Endothelial cell of umbilical vein (primary cell): Measurements from ENCODE around the gene TTC39A. TPM values are rescaled to one million over a fixed set of nuclear protein-coding genes. Genes with fewer than 3 reads are reported as not detected.

Source experiments
- BruUV-seq: library from RNA; stranded (reverse); fragments of 400-500 nt; replicated peaks from 2 replicates; lab custom pipeline; 2021; lab: Mats Ljungman, UMichigan
- CTCF ChIA-PET: fragments of 300-600, 350-600 bp; sonication (Branson Sonifier 250); formaldehyde crosslinking; loops from one replicate; lab custom pipeline; 2021; ENCODE audit warnings: antibody characterized with exemption, inconsistent platforms; lab: Charles Lee
- POLR2A ChIA-PET: fragments of 300-600, 350-600 bp; sonication (Branson Sonifier 250); formaldehyde crosslinking; loops from one replicate; lab custom pipeline; 2021; ENCODE audit warnings: antibody characterized with exemption, inconsistent platforms; lab: Charles Lee
- DNase-seq: peaks from one replicate; pipeline ENCODE4 v3.0.0-alpha.2; 2011; ENCODE audit warnings: low read depth, low spot score
- FAIRE-seq: peaks from 2 replicates; lab custom pipeline; 2011; peaks lifted over from hg19 to GRCh38; lab: Jason Lieb, UNC
- H2AFZ ChIP-seq: 2 replicates; pipeline ENCODE4 v1.6.0; 2012; ENCODE audit warnings: low read depth, low read length, control low read depth, inconsistent platforms
- H3K27ac ChIP-seq: 2 replicates; pipeline ENCODE4 v1.5.1; 2011; ENCODE audit warnings: low read depth, mild to moderate bottlenecking, control low read depth, low read length, moderate library complexity; ENCODE audit not compliant: insufficient read depth
- H3K27me3 ChIP-seq, 2 experiments: 2 replicates each; pipeline versions ENCODE4 v1.6.0 to v1.6.1; 2011; ENCODE audit warnings: low read length in 2 of 2, mixed read lengths in 1 of 2; ENCODE audit not compliant: control insufficient read depth in 2 of 2, insufficient read depth in 2 of 2
- H3K36me3 ChIP-seq, 2 experiments: 2 replicates in 1 of 2; 3 replicates in 1 of 2; pipeline ENCODE4 v1.5.1; 2011; ENCODE audit warnings: low read length in 2 of 2, mild to moderate bottlenecking in 1 of 2, moderate library complexity in 1 of 2; ENCODE audit not compliant: control insufficient read depth in 2 of 2, insufficient read depth in 2 of 2; ENCODE audit errors: extremely low read depth in 1 of 2
- H3K4me1 ChIP-seq: 3 replicates; pipeline ENCODE4 v1.5.1; 2011; ENCODE audit warnings: mild to moderate bottlenecking, low read length; ENCODE audit not compliant: control insufficient read depth, insufficient read depth; ENCODE audit errors: extremely low read depth
- H3K4me2 ChIP-seq: 2 replicates; pipeline ENCODE4 v1.6.1; 2011; ENCODE audit warnings: low read length, control low read depth, mixed read lengths; ENCODE audit not compliant: insufficient read depth
- H3K4me3 ChIP-seq, 3 experiments: fragments of 200-600 bp in 1 of 3; sonication (generic), shearing (Covaris generic) in 1 of 3; replicated peaks in 1 of 3; 2 replicates each; pipeline ENCODE4 v1.5.1; 2011 to 2016; ENCODE audit warnings: control low read depth in 3 of 3, low read length in 3 of 3, mild to moderate bottlenecking in 2 of 3, inconsistent platforms in 1 of 3, low read depth in 1 of 3, moderate library complexity in 1 of 3; ENCODE audit not compliant: insufficient read depth in 1 of 3
- H3K79me2 ChIP-seq: 2 replicates; pipeline ENCODE4 v1.6.0; 2012; ENCODE audit warnings: low read length, inconsistent platforms; ENCODE audit not compliant: control insufficient read depth, insufficient read depth
- H3K9ac ChIP-seq: replicated peaks from 2 replicates; pipeline ENCODE3; 2011; ENCODE audit warnings: low read length, control low read depth; ENCODE audit not compliant: insufficient read depth; ENCODE audit errors: extremely low read depth
- H3K9me1 ChIP-seq: replicated peaks from 3 replicates; pipeline ENCODE4 v1.6.0; 2011; ENCODE audit warnings: mild to moderate bottlenecking, low read length; ENCODE audit not compliant: control insufficient read depth, insufficient read depth; ENCODE audit errors: extremely low read depth
- H3K9me3 ChIP-seq: replicated peaks from 2 replicates; pipeline ENCODE4 v1.5.1; 2012; ENCODE audit warnings: low read length, inconsistent platforms; ENCODE audit not compliant: control insufficient read depth, insufficient read depth
- H4K20me1 ChIP-seq: replicated peaks from 2 replicates; pipeline ENCODE3; 2011; ENCODE audit warnings: mild to moderate bottlenecking, low read length; ENCODE audit not compliant: control insufficient read depth, insufficient read depth; ENCODE audit errors: extremely low read depth
- CTCF ChIP-seq, 2 donors: IDR thresholded peaks; 1 replicate in 1 of 2; 2 replicates in 1 of 2; pipeline ENCODE4 v1.5.1; 2011; ENCODE audit warnings: low read length in 2 of 2, mild to moderate bottlenecking in 2 of 2, moderate library complexity in 2 of 2, control low read depth in 1 of 2, inconsistent platforms in 1 of 2, low read depth in 1 of 2; ENCODE audit not compliant: insufficient read depth in 1 of 2; ENCODE audit errors: extremely low read depth in 1 of 2
- EZH2 ChIP-seq: IDR thresholded peaks from 2 replicates; pipeline ENCODE4 v1.6.1; 2012; ENCODE audit warnings: borderline replicate concordance, low read depth, mild to moderate bottlenecking, moderate library complexity, low read length, inconsistent platforms; ENCODE audit not compliant: severe bottlenecking
- FOS ChIP-seq: IDR thresholded peaks from 2 replicates; pipeline ENCODE4 v1.6.1; 2011; ENCODE audit warnings: mild to moderate bottlenecking, low read length, moderate library complexity, borderline replicate concordance; ENCODE audit not compliant: insufficient read depth
- GATA2 ChIP-seq: IDR thresholded peaks from 2 replicates; pipeline ENCODE4 v1.7.0; 2011; ENCODE audit warnings: low read depth, mild to moderate bottlenecking, moderate library complexity, mixed read lengths, low read length; ENCODE audit not compliant: insufficient read length, insufficient read depth
- JUN ChIP-seq: IDR thresholded peaks from 2 replicates; pipeline ENCODE4 v1.6.1; 2011; ENCODE audit warnings: borderline replicate concordance, low read depth; ENCODE audit not compliant: insufficient read length, insufficient read depth
- MAX ChIP-seq: IDR thresholded peaks from 2 replicates; pipeline ENCODE4 v1.6.1; 2011; ENCODE audit not compliant: insufficient read depth, insufficient read length
- MYC ChIP-seq: IDR thresholded peaks from one replicate; pipeline ENCODE4 v1.6.1; 2011; ENCODE audit warnings: mild to moderate bottlenecking, low read depth, low read length
- POLR2A ChIP-seq: IDR thresholded peaks from 2 replicates; pipeline ENCODE4 v1.6.1; 2012; ENCODE audit warnings: low read depth, mild to moderate bottlenecking, control low read depth, low read length
- POLR2AphosphoS5 ChIP-seq: IDR thresholded peaks from 2 replicates; pipeline ENCODE4 v1.6.1; 2012; ENCODE audit warnings: low read depth, mild to moderate bottlenecking, control low read depth, low read length, moderate library complexity; ENCODE audit not compliant: insufficient read depth
- dilution Hi-C: fragments of 300-500 bp; cut with MboI; formaldehyde crosslinking; loops from one replicate; pipeline ENCODE4 v1.15.0; 2019; ENCODE audit warnings: low sequenced_read_pairs; ENCODE audit not compliant: extremely low pct_ligation_motif_present
- intact Hi-C: fragments of 100-400 bp; cut with micrococcal nuclease; formaldehyde crosslinking; loops from one replicate; pipeline ENCODE4 v1.10.0; 2022
- polyA plus RNA-seq, 4 experiments: library from polyadenylated mRNA; depleted of rRNA in 3 of 4; stranded (reverse) in 3 of 4; unstranded in 1 of 4; fragments of >200 nt; gene quantifications; 2 replicates each; pipeline versions ENCODE4 v1.2.1 to v1.2.3, GENCODE V29; 2011 to 2012; ENCODE audit warnings: missing spikeins in 1 of 4
- total RNA-seq: library from RNA; stranded (reverse); gene quantifications from 2 replicates; pipeline ENCODE4 v1.2.3, GENCODE V29; 2021

Gene TTC39A
- total and polyA plus RNA-seq, 2 donors (not counting 3 experiments of a cell fraction or from before 2014, with no cell fraction given), result 1.1 to 1.7 TPM

- H3K9ac ChIP-seq, result no peak overlapping the region
- H3K79me2 ChIP-seq, result no peaks in the 10 kb centered on the region
- DNase-seq, result no peak
- H3K36me3 ChIP-seq, result no peaks in the 10 kb centered on the region
- no peaks in the 10 kb centered on the region for H3K9me3 ChIP-seq
- no peak overlapping the region for H2AFZ ChIP-seq
- H3K4me3 ChIP-seq, result no peak overlapping the region
- no peaks in the 10 kb centered on the region for H3K27me3 ChIP-seq
- no peak for TF ChIP-seq CTCF (IDR thresholded peaks at IDR 0.05; ENCODE audit: extremely low read depth in 1 of 2, insufficient read depth in 1 of 2, low read depth in 1 of 2, low read length in 2 of 2)
- no peak for TF ChIP-seq MAX
- no peak for TF ChIP-seq EZH2
- no peak for TF ChIP-seq JUN
- TF ChIP-seq MYC, result no peak
- no peak for TF ChIP-seq FOS
- TF ChIP-seq POLR2A, result no peak
- no peak for TF ChIP-seq GATA2
- TF ChIP-seq POLR2AphosphoS5, result no peak
- ChIA-PET POLR2A (no interaction called here), CTCF (interaction anchor here (0.9 to 2.4 kb wide), 2 partner anchors 16 to 25 kb away, joined by 3 to 15 read pairs; no protein-coding TSS in a partner anchor)
- H3K9me1 ChIP-seq, result no peaks in the 10 kb centered on the region
- intact Hi-C loops, result loop anchor here (2.0 kb wide), 1 partner anchor 19 kb away; the partner anchor contains the start of gene TTC39A
- no peaks in the 10 kb centered on the region for H4K20me1 ChIP-seq
- H3K4me2 ChIP-seq, result no peak overlapping the region
- no TSS peak for BruUV-seq
- peaks cover 28% of the 10 kb centered on the region for H3K4me1 ChIP-seq
- dilution Hi-C loops, result no loop called here
- no peak for FAIRE-seq
- H3K27ac ChIP-seq, result no peak overlapping the region
Observed at GRCh38 chr1:51311826-51312225, 18.5 kb downstream of the TTC39A start.
